22Rv1 (cell line): ENCODE data around the gene FAM168A.

Source experiments
- CTCF ChIP-seq: fragments of 450-650 bp; IDR thresholded peaks from 2 replicates; pipeline ENCODE4 v1.5.1; 2017; ENCODE audit warnings: mild to moderate bottlenecking
- ZFX ChIP-seq: fragments of 450-650 bp; IDR thresholded peaks from 2 replicates; pipeline ENCODE4 v1.6.1; 2017; ENCODE audit warnings: antibody characterized with exemption, borderline replicate concordance

GRCh38 chr11:73466643-73467042, 131.3 kb downstream of the FAM168A start:
- TF ChIP-seq CTCF: no peak
- no peak for TF ChIP-seq ZFX
